A673 (cell line): ENCODE data around the gene PHYHIPL. TPM values are rescaled to one million over a fixed set of nuclear protein-coding genes. Genes with fewer than 3 reads are reported as not detected.

Source experiments
- BruUV-seq: library from RNA; stranded (reverse); fragments of 400-500 nt; replicated peaks from 2 replicates; lab custom pipeline; 2021; lab: Mats Ljungman, UMichigan
- CTCF ChIA-PET: fragments of 300-600 bp; sonication (Branson Sonifier 250); formaldehyde crosslinking; loops from one replicate; lab custom pipeline; 2022; ENCODE audit warnings: antibody characterized with exemption; lab: Charles Lee
- POLR2A ChIA-PET: fragments of 300-600 bp; sonication (Branson Sonifier 250); formaldehyde crosslinking; loops from one replicate; lab custom pipeline; 2022; ENCODE audit warnings: antibody characterized with exemption; ENCODE audit not compliant: low non-redundant PET; lab: Charles Lee
- DNase-seq: peaks from one replicate; pipeline ENCODE4 v3.0.0-alpha.2; 2015; ENCODE audit warnings: low spot score
- H3K27ac ChIP-seq: fragments of 200-600 bp; sonication (generic); 2 replicates; pipeline ENCODE4 v1.5.1; 2016; ENCODE audit warnings: mixed run types, low read depth, mild to moderate bottlenecking, mixed read lengths, antibody characterized with exemption, low read length; ENCODE audit not compliant: poor library complexity, severe bottlenecking
- H3K27me3 ChIP-seq: fragments of 200-600 bp; sonication (generic); replicated peaks from 2 replicates; pipeline ENCODE4 v1.6.1; 2017; ENCODE audit warnings: mixed run types, low read depth, mild to moderate bottlenecking, mixed read lengths, antibody characterized with exemption, low read length; ENCODE audit not compliant: insufficient read depth, poor library complexity
- H3K36me3 ChIP-seq: fragments of 200-600 bp; sonication (generic); 2 replicates; pipeline ENCODE4 v1.6.1; 2016; ENCODE audit warnings: mixed run types, mild to moderate bottlenecking, mixed read lengths, antibody characterized with exemption, low read length; ENCODE audit not compliant: insufficient read depth, poor library complexity, severe bottlenecking
- H3K4me1 ChIP-seq: fragments of 200-600 bp; sonication (generic); 2 replicates; pipeline ENCODE4 v1.6.1; 2017; ENCODE audit warnings: mixed run types, mild to moderate bottlenecking, mixed read lengths, antibody characterized with exemption, low read length; ENCODE audit not compliant: insufficient read depth, poor library complexity, severe bottlenecking
- H3K4me3 ChIP-seq: fragments of 200-600 bp; sonication (generic); 2 replicates; pipeline ENCODE4 v1.5.1; 2016; ENCODE audit warnings: low read depth, mixed run types, mild to moderate bottlenecking, mixed read lengths, low read length; ENCODE audit not compliant: poor library complexity, severe bottlenecking
- H3K9me3 ChIP-seq: fragments of 200-600 bp; sonication (generic); 2 replicates; pipeline ENCODE4 v1.6.1; 2016; ENCODE audit warnings: mixed run types, low read depth, mild to moderate bottlenecking, mixed read lengths, antibody characterized with exemption, low read length; ENCODE audit not compliant: poor library complexity, severe bottlenecking
- EZH2 ChIP-seq: fragments of 200-600 bp; sonication (generic); IDR thresholded peaks from 2 replicates; pipeline ENCODE4 v1.6.1; 2017; ENCODE audit warnings: borderline replicate concordance, low read depth, mild to moderate bottlenecking, mixed read lengths, antibody characterized with exemption, low read length; ENCODE audit not compliant: poor library complexity, severe bottlenecking
- intact Hi-C: fragments of 100-400 bp; cut with micrococcal nuclease; formaldehyde crosslinking; loops from one replicate; pipeline ENCODE4 v1.10.0; 2022; ENCODE audit not compliant: unreplicated experiment
- total RNA-seq: library from RNA; stranded (reverse); gene quantifications from 2 replicates; pipeline ENCODE4 v1.2.3, GENCODE V29; 2021
- TF ChIP-seq, protein P1 (sequence below): fragments of 300-800, 200-600 bp; sonication (generic); conservative IDR thresholded peaks from 2 replicates; pipeline ENCODE4 v1.5.1; 2017; ENCODE audit warnings: low read depth, mild to moderate bottlenecking, antibody characterized with exemption, low read length, moderate library complexity, mixed read lengths

Gene PHYHIPL
- total RNA-seq, 1 experiment from 2014 or later = 0.97 TPM

GRCh38 chr10:59272061-59272460 is 95.6 kb downstream of the PHYHIPL start:
- CTCF ChIA-PET = no interaction called here

GRCh38 chr10:59273445-59273844 is 97.0 kb downstream of the PHYHIPL start:
- Histone ChIP-seq H3K4me1 (no peaks in the 10 kb centered on the region), H3K27me3 (no peaks in the 10 kb centered on the region), H3K27ac (no peak overlapping the region), H3K36me3 (no peaks in the 10 kb centered on the region), H3K4me3 (no peak overlapping the region), H3K9me3 (no peaks in the 10 kb centered on the region)
- ChIA-PET CTCF (no interaction called here), POLR2A (no interaction called here)
- TF ChIP-seq, protein P1, sequence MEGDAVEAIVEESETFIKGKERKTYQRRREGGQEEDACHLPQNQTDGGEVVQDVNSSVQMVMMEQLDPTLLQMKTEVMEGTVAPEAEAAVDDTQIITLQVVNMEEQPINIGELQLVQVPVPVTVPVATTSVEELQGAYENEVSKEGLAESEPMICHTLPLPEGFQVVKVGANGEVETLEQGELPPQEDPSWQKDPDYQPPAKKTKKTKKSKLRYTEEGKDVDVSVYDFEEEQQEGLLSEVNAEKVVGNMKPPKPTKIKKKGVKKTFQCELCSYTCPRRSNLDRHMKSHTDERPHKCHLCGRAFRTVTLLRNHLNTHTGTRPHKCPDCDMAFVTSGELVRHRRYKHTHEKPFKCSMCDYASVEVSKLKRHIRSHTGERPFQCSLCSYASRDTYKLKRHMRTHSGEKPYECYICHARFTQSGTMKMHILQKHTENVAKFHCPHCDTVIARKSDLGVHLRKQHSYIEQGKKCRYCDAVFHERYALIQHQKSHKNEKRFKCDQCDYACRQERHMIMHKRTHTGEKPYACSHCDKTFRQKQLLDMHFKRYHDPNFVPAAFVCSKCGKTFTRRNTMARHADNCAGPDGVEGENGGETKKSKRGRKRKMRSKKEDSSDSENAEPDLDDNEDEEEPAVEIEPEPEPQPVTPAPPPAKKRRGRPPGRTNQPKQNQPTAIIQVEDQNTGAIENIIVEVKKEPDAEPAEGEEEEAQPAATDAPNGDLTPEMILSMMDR = no peak
- TF ChIP-seq EZH2 = no peak
- no TSS peak for BruUV-seq
- no peak for DNase-seq
- intact Hi-C loops = no loop called here

More at GRCh38 chr10:59272061-59272460, 95.6 kb downstream of the PHYHIPL start:
- Histone ChIP-seq H3K27me3 (no peaks in the 10 kb centered on the region), H3K9me3 (no peaks in the 10 kb centered on the region), H3K27ac (no peak overlapping the region), H3K4me3 (no peak overlapping the region), H3K4me1 (no peaks in the 10 kb centered on the region), H3K36me3 (no peaks in the 10 kb centered on the region)
- TF ChIP-seq, protein P1 = no peak
- no peak for TF ChIP-seq EZH2
- no peak for DNase-seq
- intact Hi-C loops = no loop called here
- BruUV-seq = no TSS peak
- POLR2A ChIA-PET = no interaction called here

DNA sequence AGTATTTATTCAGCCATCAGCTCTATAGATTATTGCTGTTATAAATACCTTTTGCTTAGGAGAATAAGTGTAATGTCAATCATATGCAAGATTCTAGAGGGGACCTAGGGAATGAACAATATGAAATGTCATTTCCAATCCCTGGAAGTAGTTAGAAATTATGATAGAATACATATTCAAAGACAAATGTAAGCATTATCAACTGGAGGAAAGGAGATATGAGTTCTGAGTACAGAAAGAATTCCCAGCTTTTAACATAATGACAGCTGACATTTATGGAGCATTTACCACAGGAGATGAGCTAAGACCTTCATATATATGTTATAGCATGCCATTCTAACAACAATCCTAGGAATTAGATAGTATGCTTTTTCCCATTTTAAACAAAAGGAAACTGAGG is 99.7 kb downstream of the PHYHIPL start:
- Histone ChIP-seq H3K9me3 (no peaks in the 10 kb centered on the region), H3K36me3 (no peaks in the 10 kb centered on the region), H3K4me1 (no peaks in the 10 kb centered on the region), H3K27me3 (no peaks in the 10 kb centered on the region), H3K4me3 (no peak overlapping the region), H3K27ac (no peak overlapping the region)
- no peak for TF ChIP-seq EZH2
- TF ChIP-seq, protein P1 = no peak
- BruUV-seq = no TSS peak
- DNase-seq = no peak
- intact Hi-C loops = no loop called here
- CTCF ChIA-PET = no interaction called here
- POLR2A ChIA-PET = no interaction called here
